GM19239 (cell line): ENCODE measurements around the gene GAL3ST1.
"Not testable (repeated sequence)": the region's sequence is repeated elsewhere in the genome, so short reads cannot be mapped to it uniquely, and the experiment has no call there.

ENCODE experiments used
- DNase-seq: peaks from one replicate; pipeline ENCODE4 v3.0.0; 2011; ENCODE audit warnings: low spot score; ENCODE audit not compliant: insufficient read length
- FAIRE-seq: peaks from 2 replicates; lab custom pipeline; 2011; peaks lifted over from hg19 to GRCh38; lab: Jason Lieb, UNC

The GAL3ST1 gene

GRCh38 chr22:30541511-30541910, 33.0 kb downstream of the GAL3ST1 start:
- not testable (repeated sequence) for DNase-seq, FAIRE-seq

GRCh38 chr22:30539368-30539767, 35.1 kb downstream of the GAL3ST1 start:
- DNase-seq: no peak
- FAIRE-seq: no peak

GRCh38 chr22:30538280-30538679, 36.2 kb downstream of the GAL3ST1 start:
- FAIRE-seq: no peak

GRCh38 chr22:30537083-30537731, 37.3 kb downstream of the GAL3ST1 start:
- no peak for FAIRE-seq
- no peak for DNase-seq

More at GRCh38 chr22:30538280-30538679, 36.2 kb downstream of the GAL3ST1 start:
- DNase-seq: no peak

- FAIRE-seq (no peak), DNase-seq (no peak)
Measured at GRCh38 chr22:30535182-30535581, 39.3 kb downstream of the GAL3ST1 start.

GRCh38 chr22:30531651-30532608, 42.5 kb downstream of the GAL3ST1 start:
- DNase-seq: no peak
- no peak for FAIRE-seq

- DNase-seq (no peak), FAIRE-seq (no peak)
Measured at GRCh38 chr22:30526656-30527055, 47.8 kb downstream of the GAL3ST1 start.

GRCh38 chr22:30523646-30524489, 50.6 kb downstream of the GAL3ST1 start:
- no peak for FAIRE-seq

GRCh38 chr22:30521368-30522156, 52.9 kb downstream of the GAL3ST1 start:
- no peak for FAIRE-seq
- DNase-seq: no peak

More at GRCh38 chr22:30523646-30524489, 50.6 kb downstream of the GAL3ST1 start:
- DNase-seq: no peak

- no peak for FAIRE-seq
Measured at GRCh38 chr22:30519842-30520425, 54.5 kb downstream of the GAL3ST1 start.

GRCh38 chr22:30516731-30517130, 57.7 kb downstream of the GAL3ST1 start:
- no peak for DNase-seq
- FAIRE-seq: no peak

More at GRCh38 chr22:30519842-30520425, 54.5 kb downstream of the GAL3ST1 start:
- DNase-seq: no peak

- no peak for FAIRE-seq
- DNase-seq: no peak
Measured at GRCh38 chr22:30516273-30516672, 58.2 kb downstream of the GAL3ST1 start.

- FAIRE-seq: no peak
- DNase-seq: no peak
Measured at GRCh38 chr22:30514252-30514651, 60.2 kb downstream of the GAL3ST1 start.

GRCh38 chr22:30513462-30513861, 61.0 kb downstream of the GAL3ST1 start:
- DNase-seq: no peak
- no peak for FAIRE-seq

- no peak for DNase-seq
- FAIRE-seq: no peak
Measured at GRCh38 chr22:30511911-30512310, 62.6 kb downstream of the GAL3ST1 start.

GRCh38 chr22:30511109-30511508, 63.4 kb downstream of the GAL3ST1 start:
- DNase-seq (no peak), FAIRE-seq (no peak)

- FAIRE-seq: no peak
- DNase-seq: no peak
Measured at GRCh38 chr22:30508216-30508615, 66.2 kb downstream of the GAL3ST1 start.

- no peak for FAIRE-seq
- no peak for DNase-seq
Measured at GRCh38 chr22:30507670-30508069, 66.8 kb downstream of the GAL3ST1 start.

GRCh38 chr22:30506507-30506968, 67.9 kb downstream of the GAL3ST1 start:
- no peak for FAIRE-seq

More at GRCh38 chr22:30506507-30506968, 67.9 kb downstream of the GAL3ST1 start:
- no peak for DNase-seq
